ENCODE results near the gene FAM32A.

The FAM32A gene

GRCh38 chr19:16203256-16204004 lies 18.2 kb downstream of the FAM32A start:
- no peak for DNase-seq

- DNase-seq: no peak
Measured at GRCh38 chr19:16204005-16204294, 18.7 kb downstream of the FAM32A start.

DNA sequence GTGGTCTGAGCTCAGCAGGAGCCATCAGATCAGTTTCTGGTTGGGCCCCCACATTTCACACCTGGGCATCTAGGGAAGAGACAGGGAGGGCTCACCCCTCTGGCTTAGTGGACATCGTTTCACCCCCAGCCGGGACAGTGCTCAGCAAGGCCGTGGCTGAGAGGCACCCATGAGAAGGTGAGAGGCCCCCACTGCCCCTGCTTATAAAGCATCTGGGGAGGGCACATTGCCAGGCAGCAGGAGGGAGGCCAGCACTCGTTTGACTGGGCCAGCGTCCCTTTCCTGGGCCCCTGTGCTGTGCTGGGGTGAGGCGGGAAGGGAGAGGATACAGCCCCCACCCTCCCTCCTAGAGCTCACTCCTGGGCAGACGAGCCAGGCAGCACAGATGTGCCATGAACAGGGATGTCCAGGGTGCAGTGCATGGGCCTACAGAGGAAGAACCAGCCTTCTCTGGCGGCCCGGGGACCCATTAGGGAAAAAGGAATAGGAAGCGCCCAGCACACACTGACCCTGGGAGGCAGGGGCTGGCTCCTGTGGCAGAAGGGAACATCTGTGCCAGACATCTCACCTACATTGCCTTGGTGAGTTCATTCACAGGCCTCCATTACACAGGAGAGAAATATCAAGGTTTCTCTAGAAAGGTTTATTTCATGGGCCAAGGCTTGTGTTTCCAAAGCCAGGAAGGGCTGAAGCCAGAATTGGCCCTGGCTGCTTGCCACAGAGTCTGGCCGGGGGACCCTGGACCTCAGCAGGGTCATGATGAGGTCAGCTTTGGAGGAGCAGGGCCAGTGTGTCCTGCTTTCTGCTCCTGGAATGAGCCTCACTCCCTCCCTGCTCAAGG lies 20.2 kb downstream of the FAM32A start:
- no peak for DNase-seq

DNA sequence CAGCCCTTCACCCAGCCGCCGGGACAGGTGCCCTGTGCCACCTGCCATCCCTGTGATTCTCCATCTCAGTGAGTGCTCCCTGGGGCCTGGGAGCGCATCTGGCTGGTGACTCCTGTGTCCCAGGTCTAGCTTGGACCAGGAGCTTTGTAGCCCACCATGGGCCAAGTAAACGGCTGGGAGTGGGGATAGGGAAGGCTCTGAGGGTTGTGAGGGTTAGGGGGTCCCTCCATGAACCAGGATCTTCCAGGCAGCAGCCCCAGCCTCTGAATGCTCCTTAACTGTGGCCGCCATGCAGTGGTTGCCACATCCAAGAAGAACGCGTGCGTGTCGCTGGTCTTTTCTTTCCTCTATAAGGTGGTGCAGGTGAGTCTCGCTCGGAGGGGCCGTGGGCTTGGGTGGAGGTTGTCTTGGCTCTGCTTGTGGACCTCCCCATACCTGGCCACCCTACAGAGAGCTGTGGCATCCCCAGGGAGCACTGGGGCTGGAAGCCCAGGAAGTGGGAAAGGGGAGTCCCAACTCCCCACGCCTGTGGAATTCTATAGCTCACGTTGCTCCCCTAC lies 20.9 kb downstream of the FAM32A start:
- DNase-seq: no peak

DNA sequence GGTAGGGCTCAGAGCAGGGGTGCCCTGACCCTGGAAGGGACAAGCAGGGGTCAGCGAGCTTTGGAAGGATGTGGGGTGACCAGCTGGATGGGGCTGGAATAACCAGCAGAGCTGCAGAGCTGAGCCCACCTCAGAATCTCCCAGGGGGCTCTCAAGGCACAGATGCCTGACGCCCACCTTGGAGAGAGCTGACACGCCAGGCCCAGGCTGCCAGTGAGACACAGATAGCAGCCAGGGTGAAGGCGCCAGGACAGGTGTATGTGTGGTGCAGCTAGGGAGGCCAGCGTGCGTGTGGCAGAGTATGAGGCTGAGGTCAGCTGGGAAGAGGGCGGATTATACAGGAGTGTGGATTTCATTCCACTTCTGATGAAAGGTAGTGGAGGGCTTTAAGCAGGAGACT lies 21.4 kb downstream of the FAM32A start:
- DNase-seq: no peak

DNA sequence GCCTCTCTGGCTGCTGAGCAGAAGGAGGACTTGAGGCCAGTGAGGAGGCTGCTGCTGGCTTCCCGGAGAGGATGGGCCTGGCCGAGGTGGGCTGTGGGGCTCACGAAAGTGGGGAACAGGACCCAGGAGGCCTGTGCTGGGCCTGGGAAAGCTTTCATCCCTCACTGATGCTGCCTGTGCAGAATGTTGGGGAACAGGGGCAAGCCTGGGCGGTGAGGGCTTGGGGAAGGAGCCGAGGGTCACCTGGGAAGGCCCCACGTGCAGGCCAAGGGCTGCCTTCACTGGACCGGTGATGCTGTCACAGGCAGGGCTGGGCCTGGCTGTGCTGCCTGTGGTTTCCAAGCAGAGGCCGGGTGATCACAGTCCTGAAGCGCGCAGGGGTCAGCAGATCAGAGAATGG lies 21.9 kb downstream of the FAM32A start:
- no peak for DNase-seq

DNA sequence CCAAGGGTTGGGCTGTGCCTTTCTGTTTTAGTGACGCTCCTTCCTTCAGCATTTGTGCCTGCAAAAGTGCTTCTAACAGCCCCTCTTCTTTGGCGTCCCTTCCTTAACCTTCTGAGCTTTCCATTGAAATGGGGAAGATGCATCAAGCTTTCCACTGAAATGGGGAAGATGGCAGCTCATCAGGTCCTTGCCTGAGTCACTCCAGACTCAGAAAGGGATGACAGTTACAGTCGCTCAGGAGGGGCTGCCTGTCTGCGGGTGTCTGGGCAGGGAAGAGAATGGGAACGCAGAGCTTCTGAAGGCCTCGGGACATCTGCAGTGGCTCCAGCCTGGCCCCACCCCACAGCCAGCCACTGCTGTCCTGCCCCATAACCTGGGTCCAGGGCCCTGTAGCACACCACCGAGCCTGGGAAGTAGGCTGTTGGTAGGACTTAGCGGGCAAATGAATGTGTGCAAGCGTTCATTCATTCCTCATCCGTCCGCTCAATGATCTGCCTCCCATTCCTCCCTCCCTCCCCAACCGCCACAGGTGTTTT lies 22.3 kb downstream of the FAM32A start:
- DNase-seq: no peak

DNA sequence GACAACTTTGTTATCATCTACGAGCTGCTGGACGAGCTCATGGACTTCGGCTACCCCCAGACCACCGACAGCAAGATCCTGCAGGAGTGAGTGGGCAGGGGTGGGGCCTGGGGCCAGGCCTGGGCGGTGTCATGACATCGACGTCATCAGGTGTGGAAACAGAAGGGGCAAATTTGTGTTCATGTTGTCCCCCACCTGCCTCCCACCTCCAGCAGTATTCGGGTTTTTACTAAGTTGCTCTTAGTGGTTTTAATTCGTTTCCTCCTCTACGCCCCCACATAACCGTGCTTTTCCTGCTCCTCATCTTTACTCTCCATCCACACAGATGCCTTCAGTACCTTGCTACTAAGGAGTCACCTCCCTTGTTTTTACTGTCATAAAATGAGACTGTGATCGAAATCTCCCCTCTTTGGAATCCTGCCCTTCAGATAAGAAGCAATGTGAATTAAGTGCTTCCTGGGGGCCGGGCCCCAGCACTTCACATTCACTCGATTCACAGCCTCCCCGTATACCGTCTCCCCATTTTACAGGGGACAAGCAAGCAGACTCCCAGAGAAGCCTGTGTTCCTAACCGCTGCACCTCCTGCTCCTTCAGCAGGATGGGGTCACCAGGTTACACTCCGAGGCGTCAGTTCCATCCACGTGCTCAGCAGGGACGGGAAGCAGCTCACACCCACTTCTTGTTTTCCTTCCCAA lies 23.0 kb downstream of the FAM32A start:
- no peak for DNase-seq

DNA sequence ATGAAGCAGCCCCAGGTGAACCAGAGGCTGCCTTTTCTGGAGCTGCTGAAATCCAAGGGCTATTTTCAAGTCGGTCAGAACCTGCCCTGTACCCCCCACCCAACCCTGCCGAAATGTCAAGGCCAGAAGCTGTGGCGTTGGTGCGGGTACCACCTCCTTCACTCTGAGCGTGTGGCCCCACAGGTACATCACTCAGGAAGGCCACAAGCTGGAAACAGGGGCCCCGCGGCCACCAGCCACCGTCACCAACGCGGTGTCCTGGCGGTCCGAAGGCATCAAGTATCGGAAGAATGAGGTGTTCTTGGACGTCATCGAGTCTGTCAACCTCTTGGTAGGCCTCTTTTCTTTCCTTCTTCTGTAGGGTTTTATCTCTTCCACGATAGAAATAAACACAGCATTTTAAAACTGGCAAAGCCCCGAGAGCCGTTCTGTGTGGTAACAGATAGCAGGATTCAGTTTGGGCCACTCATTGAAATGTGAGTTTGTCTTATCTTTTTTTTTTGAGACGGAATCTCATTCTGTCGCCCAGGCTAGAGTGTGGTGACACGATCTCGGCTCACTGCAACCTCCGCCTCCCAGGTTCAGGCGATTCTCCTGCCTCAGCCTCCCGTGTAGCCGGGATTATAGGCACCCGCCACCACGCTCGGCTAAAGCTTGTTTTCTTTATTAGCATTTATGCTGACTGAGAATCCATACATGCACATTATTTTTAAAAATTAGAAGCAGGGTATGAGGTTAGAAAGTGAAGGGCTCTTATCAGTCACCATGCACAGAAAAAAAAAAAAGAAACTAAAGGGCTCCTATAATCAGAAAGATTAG lies 23.8 kb downstream of the FAM32A start:
- DNase-seq: no peak

DNA sequence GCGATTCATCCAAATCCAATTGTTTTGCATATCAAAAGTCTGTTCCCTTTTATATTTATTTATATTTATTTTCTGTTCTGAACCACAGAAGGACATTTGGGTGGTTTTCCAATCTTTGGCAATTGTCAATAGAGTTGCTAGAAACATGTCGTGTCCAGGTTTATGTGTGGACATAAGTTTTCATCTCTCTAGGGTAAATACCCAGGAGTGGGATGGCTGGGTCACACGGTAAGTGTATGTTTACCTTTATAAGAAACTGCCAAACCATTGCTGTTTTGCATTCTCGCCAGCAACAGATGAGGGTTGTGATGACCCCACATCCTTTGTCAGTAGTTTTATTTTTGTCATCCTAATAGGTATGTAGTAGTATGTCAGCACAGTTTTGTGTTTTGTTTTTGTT lies 25.0 kb downstream of the FAM32A start:
- no peak for DNase-seq

- no peak for DNase-seq
Measured at GRCh38 chr19:16213076-16213475, 27.9 kb downstream of the FAM32A start.

- no peak for DNase-seq
Measured at GRCh38 chr19:16216744-16217670, 31.8 kb downstream of the FAM32A start.

DNA sequence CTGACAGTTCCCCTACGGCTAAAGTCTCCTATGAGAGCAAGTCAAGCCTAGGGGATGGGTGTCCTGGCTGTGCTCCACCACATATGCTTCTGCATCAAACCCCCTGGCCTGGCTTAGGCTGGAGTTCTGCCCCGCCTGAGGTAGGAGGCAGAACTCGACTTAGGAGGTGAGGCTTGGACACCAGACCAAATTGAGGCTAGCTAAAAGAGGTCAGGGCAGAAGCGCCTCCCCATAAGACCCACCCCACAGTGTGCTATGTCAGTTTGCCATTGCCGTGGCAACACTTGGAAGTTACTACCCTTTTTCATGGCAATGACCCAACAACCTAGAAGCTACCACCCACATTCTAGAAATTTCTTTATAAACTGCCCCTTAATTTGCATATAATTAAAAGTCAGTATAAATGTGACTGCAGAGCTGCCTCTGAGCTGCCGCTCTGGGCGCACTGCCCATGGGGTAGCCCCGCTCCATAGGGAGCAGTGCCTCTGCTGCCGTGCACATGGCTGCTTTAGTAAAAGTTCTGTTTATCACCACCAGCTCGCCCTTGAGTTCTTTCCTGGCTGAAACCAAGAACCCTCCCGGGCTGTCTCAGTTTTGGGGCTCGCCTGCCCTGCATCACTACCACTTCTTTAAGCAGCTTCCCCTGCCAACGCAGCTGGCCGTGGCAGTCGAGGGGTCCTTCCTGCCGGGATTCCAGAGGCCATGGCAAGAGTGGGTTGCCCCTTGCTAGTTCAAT lies 32.7 kb downstream of the FAM32A start:
- no peak for DNase-seq

DNA sequence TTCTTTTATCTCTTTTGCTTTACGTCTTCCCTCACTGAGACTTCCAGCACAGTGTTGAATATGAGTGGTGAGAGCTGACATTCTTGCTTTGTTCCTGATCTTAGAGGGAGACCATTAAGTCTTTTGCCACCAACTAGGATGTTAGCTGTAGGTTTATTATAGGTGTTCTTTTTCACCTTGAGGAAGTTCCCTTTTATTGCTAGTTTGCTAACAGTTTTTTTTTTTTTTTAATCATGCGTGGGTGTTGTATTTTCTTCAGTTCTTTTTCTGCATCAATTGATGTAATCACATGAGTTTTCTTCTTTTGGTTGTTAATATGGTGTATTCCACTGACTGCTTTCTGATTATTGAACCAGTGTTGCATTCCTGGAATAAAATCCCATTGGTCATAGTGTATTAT lies 33.6 kb downstream of the FAM32A start:
- DNase-seq: no peak

DNA sequence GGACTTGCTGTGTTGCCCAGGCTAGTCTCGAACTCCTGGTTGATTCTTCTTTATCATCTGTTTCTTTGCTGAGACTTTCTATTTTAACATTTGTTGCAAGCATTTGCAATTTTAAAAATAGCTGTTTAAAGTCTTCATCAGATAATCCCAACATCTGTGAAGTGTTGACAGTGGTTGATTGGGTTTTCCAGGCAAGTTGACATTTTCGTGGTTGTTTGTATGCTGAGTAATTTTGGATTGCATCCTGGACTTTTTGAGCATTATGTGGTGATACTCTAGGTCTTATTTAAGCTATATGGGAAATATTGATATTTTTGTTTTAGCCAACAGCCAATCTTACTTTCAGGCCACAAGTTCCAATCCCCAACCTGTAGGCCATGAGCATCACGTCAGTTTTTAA lies 37.6 kb downstream of the FAM32A start:
- DNase-seq: no peak

DNA sequence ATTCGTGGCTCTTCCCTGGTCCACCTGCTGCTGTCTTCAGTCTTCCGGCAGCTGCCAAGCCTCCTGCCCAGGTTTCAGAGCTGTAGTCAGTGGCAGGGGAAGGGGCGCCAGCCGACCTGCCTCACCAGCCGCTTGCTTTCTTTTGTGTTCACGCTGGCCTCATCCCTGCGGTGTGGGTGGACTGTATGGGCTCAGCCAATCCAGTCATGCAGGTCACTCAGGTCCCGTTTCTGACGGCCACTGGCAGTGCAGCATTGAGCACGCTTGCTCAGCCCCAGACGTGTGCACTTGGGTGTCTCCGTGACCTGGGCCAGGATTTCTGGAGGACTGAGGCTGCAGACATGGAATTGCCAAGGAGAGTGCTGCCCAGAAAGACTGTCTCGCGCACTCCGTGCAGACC lies 38.5 kb downstream of the FAM32A start:
- no peak for DNase-seq

- DNase-seq: no peak
Measured at GRCh38 chr19:16224293-16225045, 39.3 kb downstream of the FAM32A start.

DNA sequence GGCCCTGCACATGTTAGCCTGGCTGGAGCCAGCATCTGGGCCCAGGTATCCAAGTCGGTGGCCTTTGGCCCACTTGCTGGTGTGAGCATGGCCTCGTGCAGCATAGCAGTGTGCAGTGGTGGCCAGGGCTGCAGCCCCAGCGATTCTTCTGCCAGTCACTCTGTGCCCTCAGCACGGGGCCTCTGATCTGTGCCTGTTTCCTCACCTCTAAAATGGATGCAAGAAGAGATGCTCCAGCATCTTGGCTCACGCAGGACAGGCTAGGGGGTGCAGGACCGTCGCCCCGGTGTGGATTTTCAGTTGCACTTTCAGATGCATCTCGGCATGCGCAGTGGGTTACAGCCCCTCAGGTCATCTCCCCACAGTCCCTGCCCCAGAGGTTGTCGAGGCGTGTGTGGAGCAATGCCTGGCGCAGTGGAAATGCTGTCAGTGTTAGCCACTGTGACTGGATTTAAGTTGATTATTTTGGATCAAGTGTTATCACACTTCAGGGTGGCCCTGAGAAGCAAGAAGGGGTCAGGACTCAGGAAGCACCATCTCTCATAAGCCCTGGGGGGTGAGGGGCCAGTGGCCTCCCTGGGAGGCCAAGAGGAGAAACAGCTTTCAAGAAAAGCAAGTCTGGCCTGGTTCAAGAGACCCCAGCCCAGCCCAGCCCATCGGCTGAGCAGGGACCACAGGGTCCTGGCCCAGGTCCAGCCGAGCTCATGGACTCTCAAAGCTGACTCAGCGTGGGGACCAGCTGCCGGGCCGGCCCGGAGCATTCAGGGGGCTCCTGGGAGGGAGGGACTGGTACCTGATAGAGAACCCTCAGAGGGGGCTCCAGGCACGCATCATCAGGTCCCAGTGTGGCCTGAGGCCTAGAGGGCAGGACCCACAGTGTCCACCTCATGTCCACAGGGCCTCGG lies 40.3 kb downstream of the FAM32A start:
- DNase-seq: no peak

GRCh38 chr19:16226184-16226591 lies 41.0 kb downstream of the FAM32A start:
- no peak for DNase-seq

All from inflammatory macrophage treated with lipopolysaccharide for 1 hour (primary cell).